H1 (cell line): ENCODE data around the gene CEP76. TPM values are rescaled to one million over a fixed set of nuclear protein-coding genes. Genes with fewer than 3 reads are reported as not detected.

Experiments
- CTCF ChIA-PET: fragments of 300-600 bp; sonication (Branson Sonifier 250); formaldehyde crosslinking; loops from one replicate; lab custom pipeline; 2021; ENCODE audit not compliant: partially characterized antibody; lab: Charles Lee
- POLR2A ChIA-PET: fragments of 300-600 bp; sonication (Branson Sonifier 250); formaldehyde crosslinking; loops from one replicate; lab custom pipeline; 2021; ENCODE audit warnings: inconsistent platforms; ENCODE audit not compliant: partially characterized antibody; lab: Charles Lee
- DNase-seq, 2 experiments: peaks; one replicate each; pipeline versions ENCODE4 v3.0.0 to v3.0.0-alpha.2; 2010 to 2022; ENCODE audit warnings: low spot score in 2 of 2, low read depth in 1 of 2, mixed read lengths in 1 of 2
- FAIRE-seq: peaks from 2 replicates; lab custom pipeline; 2011; peaks lifted over from hg19 to GRCh38; lab: Jason Lieb, UNC
- H2AFZ ChIP-seq: 2 replicates; pipeline ENCODE4 v1.8.1; 2012; ENCODE audit warnings: low read length, inconsistent platforms
- H2AK5ac ChIP-seq: 2 replicates; pipeline ENCODE4 v1.6.1; 2013; ENCODE audit warnings: low read depth, low read length
- H2BK120ac ChIP-seq: replicated peaks from 2 replicates; pipeline ENCODE3; 2013; ENCODE audit warnings: low read depth, low read length, inconsistent platforms
- H2BK12ac ChIP-seq: 2 replicates; pipeline ENCODE4 v1.6.1; 2013; ENCODE audit warnings: low read depth, low read length
- H2BK15ac ChIP-seq: 2 replicates; pipeline ENCODE4 v1.6.1; 2013; ENCODE audit warnings: low read length
- H2BK20ac ChIP-seq: 2 replicates; pipeline ENCODE4 v1.6.1; 2013; ENCODE audit warnings: low read length
- H2BK5ac ChIP-seq: 2 replicates; pipeline ENCODE4 v1.6.1; 2013; ENCODE audit warnings: low read depth, low read length
- H3K14ac ChIP-seq: 2 replicates; pipeline ENCODE4 v1.6.1; 2013; ENCODE audit warnings: inconsistent platforms; ENCODE audit not compliant: insufficient read length
- H3K18ac ChIP-seq: 2 replicates; pipeline ENCODE4 v1.6.1; 2013; ENCODE audit warnings: low read length; ENCODE audit errors: extremely low read depth
- H3K23ac ChIP-seq: 2 replicates; pipeline ENCODE4 v1.6.1; 2013; ENCODE audit warnings: inconsistent platforms; ENCODE audit not compliant: insufficient read length
- H3K23me2 ChIP-seq: 2 replicates; pipeline ENCODE4 v1.6.1; 2013; ENCODE audit warnings: low read depth, low read length
- H3K27ac ChIP-seq: 2 replicates; pipeline ENCODE4 v1.6.1; 2011; ENCODE audit warnings: low read depth, low read length, inconsistent platforms
- H3K27me3 ChIP-seq, 4 experiments: replicated peaks in 1 of 4; 1 replicate in 1 of 4; 2 replicates in 3 of 4; pipeline versions ENCODE4 v1.6.1 to v1.8.1; 2011 to 2013; ENCODE audit warnings: low read length in 3 of 4, mild to moderate bottlenecking in 3 of 4, inconsistent platforms in 2 of 4, mixed read lengths in 2 of 4, moderate library complexity in 1 of 4; ENCODE audit not compliant: control insufficient read depth in 3 of 4, insufficient read depth in 3 of 4; ENCODE audit errors: extremely low read depth in 1 of 4
- H3K36me3 ChIP-seq, 4 experiments: 2 replicates each; pipeline versions ENCODE4 v1.6.1 to v1.8.1; 2011 to 2013; ENCODE audit warnings: mild to moderate bottlenecking in 4 of 4, low read length in 3 of 4, moderate library complexity in 2 of 4, control low read depth in 1 of 4, inconsistent platforms in 1 of 4; ENCODE audit not compliant: insufficient read depth in 4 of 4, control insufficient read depth in 2 of 4
- H3K4ac ChIP-seq: replicated peaks from 2 replicates; pipeline ENCODE3; 2013; ENCODE audit warnings: low read length, low read depth, mixed read lengths, inconsistent platforms; ENCODE audit not compliant: insufficient read length
- H3K4me1 ChIP-seq, 4 experiments: replicated peaks in 1 of 4; 1 replicate in 1 of 4; 2 replicates in 3 of 4; pipeline versions ENCODE4 v1.6.1 to v1.8.1; 2011 to 2013; ENCODE audit warnings: low read length in 3 of 4, inconsistent platforms in 2 of 4, mixed read lengths in 1 of 4; ENCODE audit not compliant: insufficient read depth in 4 of 4, control insufficient read depth in 3 of 4
- H3K4me2 ChIP-seq, 2 experiments: 2 replicates each; pipeline versions ENCODE4 v1.6.1 to v1.8.1; 2011 to 2013; ENCODE audit warnings: low read depth in 2 of 2, low read length in 2 of 2, control low read depth in 1 of 2, inconsistent platforms in 1 of 2, mild to moderate bottlenecking in 1 of 2; ENCODE audit not compliant: insufficient read depth in 1 of 2
- H3K4me3 ChIP-seq, 4 experiments: fragments of 200-600, 300-600 bp in 1 of 4; sonication (generic), shearing (Covaris generic), sonication (Bioruptor Twin) in 1 of 4; 2 replicates each; pipeline versions ENCODE4 v1.5.1 to v1.8.1; 2011 to 2016; ENCODE audit warnings: low read length in 4 of 4, low read depth in 3 of 4, control low read depth in 2 of 4, inconsistent platforms in 2 of 4, mild to moderate bottlenecking in 2 of 4, mixed read lengths in 1 of 4, moderate library complexity in 1 of 4; ENCODE audit not compliant: insufficient read depth in 2 of 4; ENCODE audit errors: extremely low read depth in 1 of 4
- H3K56ac ChIP-seq: replicated peaks from 2 replicates; pipeline ENCODE3; 2013; ENCODE audit warnings: low read depth, mild to moderate bottlenecking, mixed read lengths, low read length, inconsistent platforms; ENCODE audit not compliant: insufficient read length
- H3K79me1 ChIP-seq: 2 replicates; pipeline ENCODE4 v1.6.1; 2013; ENCODE audit warnings: low read depth, low read length, control low read depth
- H3K79me2 ChIP-seq, 2 experiments: 2 replicates each; pipeline versions ENCODE4 v1.6.1 to v1.8.1; 2012 to 2013; ENCODE audit warnings: low read length in 2 of 2, mild to moderate bottlenecking in 2 of 2, inconsistent platforms in 1 of 2; ENCODE audit not compliant: insufficient read depth in 2 of 2, control insufficient read depth in 1 of 2
- H3K9ac ChIP-seq, 4 experiments: replicated peaks in 1 of 4; 1 replicate in 1 of 4; 2 replicates in 3 of 4; pipeline versions ENCODE4 v1.6.1 to v1.8.1; 2011 to 2013; ENCODE audit warnings: low read depth in 3 of 4, low read length in 3 of 4, control low read depth in 2 of 4, mild to moderate bottlenecking in 2 of 4, moderate library complexity in 2 of 4, inconsistent platforms in 1 of 4; ENCODE audit errors: extremely low read depth in 1 of 4
- H3K9me3 ChIP-seq, 2 experiments: 2 replicates each; pipeline versions ENCODE4 v1.6.1 to v1.8.1; 2012 to 2013; ENCODE audit warnings: mild to moderate bottlenecking in 2 of 2, moderate library complexity in 2 of 2, control low read depth in 1 of 2, inconsistent platforms in 1 of 2, low read depth in 1 of 2, low read length in 1 of 2, mixed read lengths in 1 of 2; ENCODE audit not compliant: insufficient read depth in 2 of 2
- H4K20me1 ChIP-seq, 2 experiments: replicated peaks in 1 of 2; 2 replicates each; pipeline versions ENCODE3 to v1.8.1; 2011 to 2013; ENCODE audit warnings: inconsistent platforms in 2 of 2, low read length in 2 of 2, mild to moderate bottlenecking in 1 of 2; ENCODE audit not compliant: insufficient read depth in 2 of 2, control insufficient read depth in 1 of 2
- H4K5ac ChIP-seq: 2 replicates; pipeline ENCODE4 v1.6.1; 2013; ENCODE audit warnings: low read length, low read depth, mixed read lengths, inconsistent platforms; ENCODE audit not compliant: insufficient read length
- H4K8ac ChIP-seq: 2 replicates; pipeline ENCODE4 v1.8.0; 2013; ENCODE audit warnings: mild to moderate bottlenecking, moderate library complexity, low read length, inconsistent platforms; ENCODE audit not compliant: insufficient read depth; ENCODE audit errors: extremely low read depth
- H4K91ac ChIP-seq: replicated peaks from 2 replicates; pipeline ENCODE3; 2013; ENCODE audit warnings: low read length, mixed read lengths, inconsistent platforms; ENCODE audit not compliant: insufficient read length
- BACH1 ChIP-seq: IDR thresholded peaks from 2 replicates; pipeline ENCODE4 v1.6.1; 2012; ENCODE audit warnings: low read length, improper control_type of control experiment
- CTBP2 ChIP-seq: IDR thresholded peaks from 2 replicates; pipeline ENCODE4 v1.7.0; 2011; ENCODE audit warnings: borderline replicate concordance, mild to moderate bottlenecking, moderate library complexity, mixed read lengths, low read length; ENCODE audit not compliant: insufficient read depth, insufficient read length
- EP300 ChIP-seq, 2 experiments: IDR thresholded peaks; 1 replicate in 1 of 2; 2 replicates in 1 of 2; pipeline ENCODE4 v1.6.1; 2011 to 2012; ENCODE audit warnings: low read depth in 2 of 2, low read length in 2 of 2, mild to moderate bottlenecking in 2 of 2, borderline replicate concordance in 1 of 2, inconsistent platforms in 1 of 2, moderate library complexity in 1 of 2
- KDM5A ChIP-seq: fragments of 200-600 bp; IDR thresholded peaks from 2 replicates; pipeline ENCODE4 v1.7.1; 2012; ENCODE audit warnings: mild to moderate bottlenecking, low read length, inconsistent platforms, mixed read lengths
- PHF8 ChIP-seq: fragments of 200-600 bp; sonication (generic); conservative IDR thresholded peaks from 2 replicates; pipeline ENCODE4 v1.7.1; 2012; ENCODE audit warnings: low read depth, mild to moderate bottlenecking, inconsistent platforms, low read length, moderate library complexity
- POLR2A ChIP-seq, 2 experiments: IDR thresholded peaks; 1 replicate in 1 of 2; 2 replicates in 1 of 2; pipeline ENCODE4 v1.6.1; 2011; ENCODE audit warnings: low read depth in 2 of 2, low read length in 2 of 2, mild to moderate bottlenecking in 2 of 2; ENCODE audit errors: control extremely low read depth in 1 of 2
- RNF2 ChIP-seq: fragments of 200-900, 300-1000 bp; sonication (generic); IDR thresholded peaks from 2 replicates; pipeline ENCODE4 v1.7.1; 2016; ENCODE audit warnings: borderline replicate concordance, low read depth, mild to moderate bottlenecking, antibody characterized with exemption, low read length; ENCODE audit not compliant: poor library complexity, severe bottlenecking; ENCODE audit errors: missing control alignments
- SIRT6 ChIP-seq: IDR thresholded peaks from one replicate; pipeline ENCODE4 v1.7.1; 2012; ENCODE audit warnings: low read length, inconsistent platforms
- SP1 ChIP-seq: IDR thresholded peaks from 2 replicates; pipeline ENCODE4 v1.6.1; 2011; ENCODE audit warnings: low read depth, low read length
- SP2 ChIP-seq: IDR thresholded peaks from 2 replicates; pipeline ENCODE4 v1.6.1; 2012; ENCODE audit warnings: mild to moderate bottlenecking, low read length, inconsistent platforms
- TAF1 ChIP-seq: IDR thresholded peaks from 2 replicates; pipeline ENCODE4 v1.6.1; 2011; ENCODE audit warnings: mild to moderate bottlenecking, low read depth, low read length
- TBP ChIP-seq: IDR thresholded peaks from 2 replicates; pipeline ENCODE4 v1.6.1; 2011; ENCODE audit warnings: low read depth, low read length, improper control_type of control experiment
- TCF12 ChIP-seq: IDR thresholded peaks from 2 replicates; pipeline ENCODE4 v1.6.1; 2011; ENCODE audit warnings: low read depth, mild to moderate bottlenecking, low read length
- ZNF274 ChIP-seq: IDR thresholded peaks from 2 replicates; pipeline ENCODE4 v1.7.0; 2012; ENCODE audit warnings: low read length, borderline replicate concordance; ENCODE audit errors: extremely low read depth
- WGBS, 2 experiments: shearing (Covaris generic) in 1 of 2; methylation state at CpG; one replicate each; pipeline versions ENCODE4 v1.1.6 to v1.1.7; 2013 to 2015; ENCODE audit warnings: low lambda C conversion rate in 2 of 2, mixed read lengths in 2 of 2, inconsistent platforms in 1 of 2, low coverage in 1 of 2, missing lambda C conversion rate in 1 of 2; ENCODE audit not compliant: insufficient replicate concordance in 2 of 2, insufficient coverage in 1 of 2, insufficient read length in 1 of 2; ENCODE audit errors: extremely low coverage in 1 of 2, missing lambda C conversion rate in 1 of 2; 5-methylcytosine and 5-hydroxymethylcytosine counted together
- polyA plus RNA-seq, 7 experiments: library from polyadenylated mRNA; depleted of rRNA in 3 of 7; stranded (reverse) in 5 of 7; unstranded in 2 of 7; fragments of >200 nt in 5 of 7; fragments of 200-250 nt in 2 of 7; gene quantifications; 1 replicate in 5 of 7; 2 replicates in 1 of 7; 4 replicates in 1 of 7; pipeline versions ENCODE4 v1.2.1 to v1.2.3, GENCODE V29; 2011 to 2013; ENCODE audit warnings: missing spikeins in 2 of 7, mixed read lengths in 2 of 7
- total RNA-seq: library from RNA; stranded (reverse); fragmentation: NEBNext Ultra II Directional; extraction: Animal tissue kit (Norgen Biotek cat#: 25700); gene quantifications from 2 replicates; pipeline ENCODE4 v1.2.1, GENCODE V29; 2021
- TF ChIP-seq, protein P1 (sequence below): IDR thresholded peaks from 2 replicates; pipeline ENCODE4 v1.6.1; 2012; ENCODE audit warnings: inconsistent platforms

CEP76 gene
- total and polyA plus RNA-seq, 2 of the 8 experiments (the other 6 are each of a cell fraction or from before 2014, with no cell fraction given) = 9.0 to 18.1 TPM

DNA sequence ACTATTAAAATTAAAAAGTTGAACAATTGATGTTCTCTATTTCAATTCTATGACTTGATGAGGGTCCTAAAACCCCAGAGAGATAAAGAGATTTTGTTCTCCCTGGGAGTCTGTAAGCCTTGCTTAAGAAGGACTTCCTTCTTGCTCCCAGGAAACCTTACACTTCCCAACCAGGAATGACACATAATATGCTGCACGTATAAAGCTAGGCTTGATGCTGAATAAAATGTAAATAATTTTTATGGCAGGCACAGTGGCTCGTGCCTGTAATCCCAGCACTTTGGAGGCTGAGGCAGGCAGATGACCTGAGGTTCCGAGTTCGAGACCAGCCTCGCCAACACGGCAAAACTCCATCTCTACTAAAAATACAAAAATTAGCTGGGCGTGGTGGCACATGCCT lies 72.4 kb downstream of the CEP76 start:
- Histone ChIP-seq H2AFZ (no peak overlapping the region), H3K23me2 (no peaks in the 10 kb centered on the region), H2BK12ac (no peak overlapping the region), H3K4me1 (no peaks in the 10 kb centered on the region), H2BK15ac (no peak overlapping the region), H3K23ac (no peak overlapping the region), H3K27me3 (no peaks in the 10 kb centered on the region), H3K79me2 (no peaks in the 10 kb centered on the region), H2BK120ac (no peak overlapping the region), H2BK5ac (no peak overlapping the region), H3K27ac (no peak overlapping the region), H3K4me2 (no peak overlapping the region), H3K56ac (no peak overlapping the region), H4K91ac (no peak overlapping the region), H3K4ac (no peak overlapping the region), H4K8ac (no peak overlapping the region), H3K9me3 (no peaks in the 10 kb centered on the region), H4K5ac (no peak overlapping the region), H3K79me1 (no peaks in the 10 kb centered on the region), H3K18ac (no peak overlapping the region), H3K36me3 (no peaks in the 10 kb centered on the region), H3K4me3 (no peak overlapping the region), H4K20me1 (no peaks in the 10 kb centered on the region), H2AK5ac (no peak overlapping the region), H2BK20ac (no peak overlapping the region), H3K9ac (no peak overlapping the region), H3K14ac (no peak overlapping the region)
- ChIA-PET POLR2A (no interaction called here), CTCF (interaction anchor here (1.0 kb wide), 1 partner anchor 303 kb away, joined by 3 read pairs; no protein-coding TSS in a partner anchor)
- FAIRE-seq = no peak
- 93% methylated on average over 7 of the region's 7 CpGs; no CpG with 5 or more reads in 1 of the 2 experiments for WGBS, 2 experiments
- no peak for DNase-seq
- TF ChIP-seq SP2 (no peak), SP1 (no peak), RNF2 (no peak), BACH1 (no peak), TAF1 (no peak), TBP (no peak), TCF12 (no peak), SIRT6 (no peak), EP300 (IDR thresholded peaks at IDR 0.05; ENCODE audit: borderline replicate concordance in 1 of 2, low read depth in 2 of 2, low read length in 2 of 2) (no peak), PHF8 (no peak), POLR2A (IDR thresholded peaks at IDR 0.05; ENCODE audit: control extremely low read depth in 1 of 2, low read depth in 2 of 2, low read length in 2 of 2) (no peak), CTBP2 (no peak), ZNF274 (no peak), KDM5A (no peak)
- TF ChIP-seq, protein P1, sequence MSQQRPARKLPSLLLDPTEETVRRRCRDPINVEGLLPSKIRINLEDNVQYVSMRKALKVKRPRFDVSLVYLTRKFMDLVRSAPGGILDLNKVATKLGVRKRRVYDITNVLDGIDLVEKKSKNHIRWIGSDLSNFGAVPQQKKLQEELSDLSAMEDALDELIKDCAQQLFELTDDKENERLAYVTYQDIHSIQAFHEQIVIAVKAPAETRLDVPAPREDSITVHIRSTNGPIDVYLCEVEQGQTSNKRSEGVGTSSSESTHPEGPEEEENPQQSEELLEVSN = no peak
